ENCODE measurements around the gene DOCK2. TPM values are rescaled to one million over a fixed set of nuclear protein-coding genes. Genes with fewer than 3 reads are reported as not detected.

DOCK2 gene
- total and polyA plus RNA-seq, 3 donors from 2014 or later, result 6.8 to 8.9 (median 7.3) TPM

DNA sequence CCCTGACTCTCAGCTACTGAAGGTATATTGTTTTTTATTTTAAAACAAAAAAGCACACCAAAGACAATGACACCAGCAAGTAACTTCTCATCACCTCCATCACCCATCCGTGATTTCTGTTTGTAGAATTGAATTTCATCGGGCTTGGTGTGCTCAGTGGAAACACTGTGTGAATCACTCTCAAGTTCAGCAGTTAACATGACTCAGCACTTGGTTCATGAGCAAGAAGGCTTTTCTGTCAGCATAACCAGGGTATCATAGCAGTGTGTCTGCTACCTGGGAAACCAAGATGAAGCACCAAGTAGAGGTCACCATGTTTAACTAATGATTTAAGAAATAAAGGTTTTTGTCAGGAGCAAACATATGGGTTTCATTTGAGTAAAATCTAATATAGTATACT is 219.5 kb downstream of the DOCK2 start:
- no peak for DNase-seq
- no peak for TF ChIP-seq POLR2A (IDR thresholded peaks at IDR 0.05)
- TF ChIP-seq, protein P1, sequence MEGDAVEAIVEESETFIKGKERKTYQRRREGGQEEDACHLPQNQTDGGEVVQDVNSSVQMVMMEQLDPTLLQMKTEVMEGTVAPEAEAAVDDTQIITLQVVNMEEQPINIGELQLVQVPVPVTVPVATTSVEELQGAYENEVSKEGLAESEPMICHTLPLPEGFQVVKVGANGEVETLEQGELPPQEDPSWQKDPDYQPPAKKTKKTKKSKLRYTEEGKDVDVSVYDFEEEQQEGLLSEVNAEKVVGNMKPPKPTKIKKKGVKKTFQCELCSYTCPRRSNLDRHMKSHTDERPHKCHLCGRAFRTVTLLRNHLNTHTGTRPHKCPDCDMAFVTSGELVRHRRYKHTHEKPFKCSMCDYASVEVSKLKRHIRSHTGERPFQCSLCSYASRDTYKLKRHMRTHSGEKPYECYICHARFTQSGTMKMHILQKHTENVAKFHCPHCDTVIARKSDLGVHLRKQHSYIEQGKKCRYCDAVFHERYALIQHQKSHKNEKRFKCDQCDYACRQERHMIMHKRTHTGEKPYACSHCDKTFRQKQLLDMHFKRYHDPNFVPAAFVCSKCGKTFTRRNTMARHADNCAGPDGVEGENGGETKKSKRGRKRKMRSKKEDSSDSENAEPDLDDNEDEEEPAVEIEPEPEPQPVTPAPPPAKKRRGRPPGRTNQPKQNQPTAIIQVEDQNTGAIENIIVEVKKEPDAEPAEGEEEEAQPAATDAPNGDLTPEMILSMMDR (IDR thresholded peaks at IDR 0.05), result no peak
- Histone ChIP-seq H3K27me3 (no peaks in the 10 kb centered on the region), H3K9me3 (no peaks in the 10 kb centered on the region), H3K4me1 (no peaks in the 10 kb centered on the region), H3K4me3 (no peak overlapping the region), H3K27ac (no peak overlapping the region), H3K36me3 (ENCODE audit: low read depth, missing control alignments) (no peaks in the 10 kb centered on the region)
- 83 to 90% methylated on average over 2 of the region's 2 CpGs for WGBS, 2 donors
- intact Hi-C loops (cut with DNase I; ENCODE audit: low total_unique reads), result no loop called here

DNA sequence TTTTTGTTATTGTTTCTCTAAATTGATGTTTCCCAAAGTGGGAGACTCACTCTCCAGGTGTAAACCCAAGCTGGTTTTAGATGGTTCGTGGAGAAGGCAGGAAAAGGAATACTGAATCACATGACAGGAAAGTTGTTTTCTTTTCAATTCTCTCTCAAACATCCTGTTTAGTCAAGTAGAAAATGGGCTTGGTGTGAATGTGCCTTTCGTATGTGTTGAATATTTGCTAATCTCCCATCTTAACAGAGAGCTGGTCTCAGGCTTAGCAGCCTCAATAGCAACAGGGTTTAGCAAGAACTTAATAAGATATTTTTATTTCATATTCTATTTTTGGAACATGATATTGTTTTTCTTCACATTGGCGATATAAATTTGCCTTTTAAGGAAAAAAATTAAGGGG is 223.5 kb downstream of the DOCK2 start:
- TF ChIP-seq POLR2A (IDR thresholded peaks at IDR 0.05), result no peak
- TF ChIP-seq, protein P1 (IDR thresholded peaks at IDR 0.05), result no peak
- Histone ChIP-seq H3K9me3 (no peaks in the 10 kb centered on the region), H3K4me1 (no peaks in the 10 kb centered on the region), H3K36me3 (ENCODE audit: low read depth, missing control alignments) (no peaks in the 10 kb centered on the region), H3K4me3 (no peak overlapping the region), H3K27ac (no peak overlapping the region), H3K27me3 (no peaks in the 10 kb centered on the region)
- no peak for DNase-seq
- intact Hi-C loops (cut with DNase I; ENCODE audit: low total_unique reads), result no loop called here
- WGBS, 2 donors, result 66 to 69% methylated on average over 3 of the region's 3 CpGs

DNA sequence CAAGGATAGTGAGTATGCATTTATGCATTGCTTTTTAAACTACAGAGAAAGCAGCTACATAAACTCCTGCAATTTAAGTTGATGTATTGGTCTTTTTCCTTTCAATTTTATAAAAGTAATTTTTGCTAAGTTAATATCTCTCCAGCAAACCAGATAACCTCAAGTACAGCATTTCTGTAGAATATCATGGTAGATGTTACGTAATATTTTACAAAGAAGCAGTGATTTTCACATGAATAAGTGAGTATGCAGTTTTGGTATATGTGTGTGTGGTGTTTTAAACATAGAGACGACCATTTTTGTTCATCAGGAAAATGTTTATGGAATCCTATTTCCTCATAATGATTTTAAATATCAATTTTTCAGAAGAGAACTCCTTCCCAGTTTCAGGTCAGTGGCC is 224.4 kb downstream of the DOCK2 start:
- Histone ChIP-seq H3K27me3 (no peaks in the 10 kb centered on the region), H3K27ac (no peak overlapping the region), H3K36me3 (ENCODE audit: low read depth, missing control alignments) (no peaks in the 10 kb centered on the region), H3K4me1 (no peaks in the 10 kb centered on the region), H3K4me3 (no peak overlapping the region), H3K9me3 (no peaks in the 10 kb centered on the region)
- 87 to 90% methylated on average over 2 of the region's 2 CpGs for WGBS, 2 donors
- TF ChIP-seq, protein P1 (IDR thresholded peaks at IDR 0.05), result no peak
- no peak for TF ChIP-seq POLR2A (IDR thresholded peaks at IDR 0.05)
- no peak for DNase-seq
- intact Hi-C loops (cut with DNase I; ENCODE audit: low total_unique reads), result no loop called here

DNA sequence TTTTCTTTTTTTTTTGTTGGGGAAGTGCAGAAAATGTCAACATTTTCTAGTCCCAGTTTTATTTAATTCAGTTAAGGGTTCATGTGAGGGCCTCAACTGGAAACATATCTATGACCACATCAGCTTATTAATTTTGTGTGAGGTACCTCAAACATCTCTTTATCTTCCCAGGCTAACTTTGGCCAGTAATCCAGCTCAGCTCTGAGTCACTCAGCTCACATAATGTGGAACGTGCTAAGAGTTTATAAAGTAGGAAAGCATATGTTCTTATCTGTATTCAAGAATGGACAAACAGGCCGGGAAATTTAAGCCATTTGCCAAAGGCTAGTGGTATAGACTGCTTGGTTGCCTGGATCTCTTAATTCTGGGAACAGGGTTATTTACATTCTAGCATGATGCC is 224.9 kb downstream of the DOCK2 start:
- no peak overlapping the region for H3K27ac ChIP-seq
- H3K27me3 ChIP-seq, result no peaks in the 10 kb centered on the region
- no peaks in the 10 kb centered on the region for H3K36me3 ChIP-seq (ENCODE audit: low read depth, missing control alignments)
- no peaks in the 10 kb centered on the region for H3K9me3 ChIP-seq
- H3K4me1 ChIP-seq, result no peaks in the 10 kb centered on the region
- intact Hi-C loops (cut with DNase I; ENCODE audit: low total_unique reads), result no loop called here
- TF ChIP-seq, protein P1 (IDR thresholded peaks at IDR 0.05), result no peak
- no peak for TF ChIP-seq POLR2A (IDR thresholded peaks at IDR 0.05)
- no peak overlapping the region for H3K4me3 ChIP-seq
- DNase-seq, result no peak
- WGBS, 2 donors, result 89 to 97% methylated on average over 2 of the region's 2 CpGs

DNA sequence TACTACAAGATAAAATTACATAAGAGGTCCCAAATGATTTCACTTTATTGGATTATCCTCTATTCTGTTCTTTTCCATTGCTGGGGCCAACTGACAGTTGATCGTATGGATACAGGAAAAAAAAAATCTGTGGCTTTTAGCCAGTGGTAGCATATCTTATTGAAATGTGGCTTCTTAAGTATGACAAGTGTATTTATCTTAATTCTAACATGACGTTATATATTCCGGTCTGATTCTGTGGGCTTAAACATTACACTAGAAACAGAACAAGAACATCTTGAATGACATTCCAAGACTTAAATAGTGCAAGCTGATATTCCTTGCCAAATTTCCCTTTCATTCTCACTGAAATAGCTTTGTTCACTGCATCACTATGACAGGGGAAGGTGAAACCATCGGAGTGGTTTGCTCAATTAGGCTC is 225.3 kb downstream of the DOCK2 start:
- no peak overlapping the region for H3K27ac ChIP-seq

More for the DNA sequence above, 225.3 kb downstream of the DOCK2 start:
- Histone ChIP-seq H3K4me3 (no peak overlapping the region), H3K4me1 (no peaks in the 10 kb centered on the region), H3K27me3 (no peaks in the 10 kb centered on the region), H3K36me3 (ENCODE audit: low read depth, missing control alignments) (no peaks in the 10 kb centered on the region), H3K9me3 (no peaks in the 10 kb centered on the region)
- intact Hi-C loops (cut with DNase I; ENCODE audit: low total_unique reads), result no loop called here
- WGBS, 2 donors, result 89 to 93% methylated on average over 4 of the region's 4 CpGs
- no peak for DNase-seq
- TF ChIP-seq, protein P1 (IDR thresholded peaks at IDR 0.05), result no peak
- no peak for TF ChIP-seq POLR2A (IDR thresholded peaks at IDR 0.05)
